Gastroesophageal sphincter (tissue), 4 donors: Measurements from ENCODE around the gene PLAC9. TPM values are rescaled to one million over a fixed set of nuclear protein-coding genes. Genes with fewer than 3 reads are reported as not detected.
A peak's percentile ranks its signal among the peaks of the same experiment; 100 is the strongest.

Experiments
- ATAC-seq: fragments of 150-250 bp; one replicate; pipeline ENCODE4 v1.9.1; 2016; ENCODE audit warnings: mild to moderate bottlenecking, moderate library complexity
- H3K27ac ChIP-seq, 4 donors: fragments of 200-600 bp; sonication (generic) in 3 of 4; 1 replicate in 3 of 4; 2 replicates in 1 of 4; pipeline ENCODE4 v1.5.1; 2016 to 2019
- H3K27me3 ChIP-seq: fragments of 200-600 bp; sonication (generic); one replicate; pipeline ENCODE4 v1.5.1; 2019
- H3K36me3 ChIP-seq, 2 donors: fragments of 200-600 bp; sonication (generic); one replicate each; pipeline ENCODE4 v1.5.1; 2019; ENCODE audit warnings: control low read depth in 1 of 2
- H3K4me1 ChIP-seq, 3 donors: fragments of 200-600 bp; sonication (generic); 1 replicate in 2 of 3; 2 replicates in 1 of 3; pipeline ENCODE4 v1.5.1; 2016 to 2019; ENCODE audit warnings: control low read depth in 2 of 3
- H3K4me3 ChIP-seq, 2 donors: fragments of 200-600 bp; sonication (generic); one replicate each; pipeline ENCODE4 v1.5.1; 2019; ENCODE audit warnings: mild to moderate bottlenecking in 1 of 2, moderate library complexity in 1 of 2
- H3K9me3 ChIP-seq, 3 donors: fragments of 200-600 bp; sonication (generic); one replicate each; pipeline ENCODE4 v1.5.1; 2017 to 2019; ENCODE audit warnings: control low read depth in 2 of 3
- CTCF ChIP-seq, 4 experiments: fragments of 200-600 bp in 2 of 4; fragments of 450-650 bp in 2 of 4; sonication (generic) in 1 of 4; IDR thresholded peaks; one replicate each; pipeline ENCODE4 v1.5.1; 2017 to 2019; ENCODE audit warnings: antibody characterized with exemption in 4 of 4, mild to moderate bottlenecking in 2 of 4, moderate library complexity in 2 of 4
- EP300 ChIP-seq: sonication (generic); formaldehyde crosslinking; IDR thresholded peaks from one replicate; pipeline ENCODE4 v1.6.1; 2017; ENCODE audit warnings: antibody characterized with exemption, mild to moderate bottlenecking
- POLR2A ChIP-seq, 2 donors: fragments of 450-650 bp; IDR thresholded peaks; one replicate each; pipeline ENCODE4 v1.6.1; 2017; ENCODE audit warnings: antibody characterized with exemption in 2 of 2, mild to moderate bottlenecking in 2 of 2, moderate library complexity in 1 of 2
- POLR2AphosphoS5 ChIP-seq: sonication (generic); formaldehyde crosslinking; IDR thresholded peaks from one replicate; pipeline ENCODE4 v1.6.1; 2017; ENCODE audit warnings: antibody characterized with exemption
- WGBS, 2 donors: methylation state at CpG; one replicate each; pipeline ENCODE4 v1.1.5; 2018; ENCODE audit warnings: low coverage in 1 of 2; 5-methylcytosine and 5-hydroxymethylcytosine counted together
- total RNA-seq, 4 donors: library from RNA; depleted of rRNA; stranded (reverse); fragments of >200 nt; gene quantifications; one replicate each; pipeline ENCODE4 v1.1.0, GENCODE V29; 2016

The PLAC9 gene
- total RNA-seq, 4 donors from 2014 or later = 21.0 to 34.9 (median 28.9) TPM

- Histone ChIP-seq H3K36me3 (peaks cover 0 to 10% of the 10 kb centered on the region in 2 donors), H3K27me3 (no peaks in the 10 kb centered on the region), H3K4me1 (peaks cover 0 to 98% (median 44%) of the 10 kb centered on the region in 3 donors), H3K4me3 (no peak overlapping the region), H3K27ac (no peak overlapping the region), H3K9me3 (no peaks in the 10 kb centered on the region)
- TF ChIP-seq POLR2A (IDR thresholded peaks at IDR 0.05) (no peak), CTCF (IDR thresholded peaks at IDR 0.05) (no peak)
- WGBS, 2 donors = no CpG with 5 or more reads among the region's 4 CpGs
- no peak for ATAC-seq
These were observed 50.9 kb downstream of the PLAC9 start for GRCh38 chr10:80183436-80183835.

GRCh38 chr10:80184291-80184690, 51.8 kb downstream of the PLAC9 start:
- H3K9me3 ChIP-seq = no peaks in the 10 kb centered on the region
- H3K4me3 ChIP-seq = no peak overlapping the region
- no peaks in the 10 kb centered on the region for H3K27me3 ChIP-seq
- H3K27ac ChIP-seq = peak overlapping the region in 1 of 4 donors; percentile 61
- TF ChIP-seq POLR2AphosphoS5 (no peak), POLR2A (IDR thresholded peaks at IDR 0.05) (no peak), CTCF (IDR thresholded peaks at IDR 0.05) (no peak), EP300 (no peak)
- H3K36me3 ChIP-seq = peaks cover 0 to 10% of the 10 kb centered on the region in 2 donors
- WGBS, 2 donors = 79 to 100% methylated on average over 2 to 4 of the region's 4 CpGs
- peaks cover 0 to 98% (median 41%) of the 10 kb centered on the region in 3 donors for H3K4me1 ChIP-seq
- no peak for ATAC-seq

- peak; percentile 19 for ATAC-seq
- peak overlapping the region in 3 of 4 donors; percentile 60 to 70 (median 61) for H3K27ac ChIP-seq
- no peak overlapping the region for H3K4me3 ChIP-seq
- peaks cover 0 to 100% (median 41%) of the 10 kb centered on the region in 3 donors for H3K4me1 ChIP-seq
- H3K27me3 ChIP-seq = no peaks in the 10 kb centered on the region
- H3K9me3 ChIP-seq = no peaks in the 10 kb centered on the region
- H3K36me3 ChIP-seq = peaks cover 0 to under 1% of the 10 kb centered on the region in 2 donors
- TF ChIP-seq CTCF (IDR thresholded peaks at IDR 0.05) (no peak), EP300 (no peak), POLR2A (IDR thresholded peaks at IDR 0.05) (no peak)
- WGBS, 2 donors = 73 to 77% methylated on average over 5 of the region's 5 CpGs
These were observed 53.2 kb downstream of the PLAC9 start for GRCh38 chr10:80185578-80186299.

GRCh38 chr10:80186364-80187012, 54.0 kb downstream of the PLAC9 start:
- TF ChIP-seq POLR2AphosphoS5 (no peak), EP300 (no peak), POLR2A (IDR thresholded peaks at IDR 0.05) (no peak), CTCF (IDR thresholded peaks at IDR 0.05) (no peak)
- WGBS, 2 donors = 71% methylated on average over 5 of the region's 13 CpGs; no CpG with 5 or more reads in 1 of the 2 donors
- no peaks in the 10 kb centered on the region for H3K27me3 ChIP-seq
- H3K4me3 ChIP-seq = no peak overlapping the region
- H3K36me3 ChIP-seq = no peaks in the 10 kb centered on the region
- no peaks in the 10 kb centered on the region for H3K9me3 ChIP-seq
- peaks cover 0 to 100% (median 41%) of the 10 kb centered on the region in 3 donors for H3K4me1 ChIP-seq
- peak overlapping the region in 3 of 4 donors; percentile 60 to 70 (median 61) for H3K27ac ChIP-seq
- ATAC-seq = peak; percentile 77
